T-helper 1 cell (primary cell): ENCODE measurements around the gene TNRC6A.
"Not testable (repeated sequence)": the region's sequence is repeated elsewhere in the genome, so short reads cannot be mapped to it uniquely, and the experiment has no call there.

Experiments used
- DNase-seq, 5 donors: peaks; one replicate each; pipeline ENCODE4 v3.0.0-alpha.2; 2012 to 2020

The TNRC6A gene

DNA sequence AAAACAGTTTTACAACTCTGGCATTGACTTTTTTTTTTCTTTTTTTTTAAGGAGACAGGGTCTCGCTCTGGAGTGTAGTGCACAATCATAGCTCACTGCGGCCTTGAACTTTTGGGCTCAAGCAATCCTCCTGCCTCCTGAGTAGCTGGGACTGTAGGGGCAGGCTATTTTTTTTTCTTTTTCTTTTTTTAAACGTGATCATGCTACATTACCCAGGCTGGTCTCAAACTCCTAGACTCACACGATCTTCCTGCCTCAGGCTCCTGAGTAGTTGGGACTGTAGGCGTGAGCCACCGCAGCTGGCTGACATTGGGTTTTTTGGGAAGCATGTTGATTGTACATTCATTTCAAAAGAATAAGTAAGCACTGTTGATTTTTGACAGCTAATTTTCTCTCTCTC lies 32.1 kb downstream of the TNRC6A start:
- DNase-seq: no peak

DNA sequence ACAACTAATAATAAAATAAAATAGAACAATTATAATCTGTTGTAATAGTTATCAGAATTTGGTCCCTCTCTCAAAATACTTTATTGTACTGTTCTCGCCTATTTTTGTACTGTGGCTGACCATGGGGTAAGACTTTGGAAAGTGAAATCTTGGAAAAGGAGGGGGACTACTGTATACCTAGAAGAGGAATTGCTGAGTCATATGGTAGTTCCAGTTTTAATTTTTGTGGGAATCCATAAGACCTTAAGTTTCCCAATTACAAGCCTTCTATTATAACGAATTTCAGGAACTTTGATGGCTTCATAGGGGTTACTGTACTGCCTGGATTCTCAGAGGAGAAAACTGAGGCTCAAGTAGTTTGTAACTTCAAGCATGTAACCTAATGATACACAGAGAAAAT lies 35.5 kb downstream of the TNRC6A start:
- DNase-seq: no peak

GRCh38 chr16:24766057-24766456 lies 36.6 kb downstream of the TNRC6A start:
- DNase-seq: no peak

GRCh38 chr16:24769806-24770205 lies 40.4 kb downstream of the TNRC6A start:
- DNase-seq: no peak

- peak in 1 of 5 donors; percentile 16 for DNase-seq
Measured at GRCh38 chr16:24771132-24771778, 41.8 kb downstream of the TNRC6A start.

- DNase-seq: no peak
Measured at GRCh38 chr16:24771779-24772157, 42.3 kb downstream of the TNRC6A start.

DNA sequence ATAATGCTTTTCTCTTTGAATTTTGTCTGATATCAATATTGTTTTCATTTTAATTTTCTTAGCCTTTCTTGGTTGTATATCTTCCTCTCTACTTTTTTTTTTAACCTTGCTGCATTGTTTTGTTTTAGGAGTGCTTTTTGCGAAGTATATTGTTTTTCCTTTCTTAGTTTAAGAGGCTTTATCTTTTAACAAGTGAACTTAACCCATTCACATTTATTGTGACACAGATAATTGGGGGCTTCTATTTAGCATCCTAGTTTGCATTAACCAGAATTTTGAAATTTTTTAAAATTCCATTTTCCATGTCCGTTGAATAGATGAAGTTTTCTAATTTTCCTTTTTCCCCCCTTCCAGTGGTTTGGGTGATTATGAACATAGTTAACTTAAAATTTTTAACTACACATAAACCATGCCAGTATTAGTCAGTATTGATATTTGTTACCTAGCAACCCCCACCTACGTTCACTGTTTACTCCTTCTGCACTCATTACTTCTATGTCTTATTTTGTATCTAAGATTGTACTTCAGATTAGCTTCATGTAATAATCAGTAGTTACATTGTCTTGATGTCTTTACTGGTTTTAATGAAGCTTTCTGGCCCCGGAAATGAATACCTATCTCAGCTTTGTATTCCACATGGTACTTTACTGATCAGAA lies 44.4 kb downstream of the TNRC6A start:
- no peak for DNase-seq

- DNase-seq: no peak
Measured at GRCh38 chr16:24774510-24774909, 45.1 kb downstream of the TNRC6A start.

GRCh38 chr16:24775455-24775854 lies 46.0 kb downstream of the TNRC6A start:
- no peak for DNase-seq

DNA sequence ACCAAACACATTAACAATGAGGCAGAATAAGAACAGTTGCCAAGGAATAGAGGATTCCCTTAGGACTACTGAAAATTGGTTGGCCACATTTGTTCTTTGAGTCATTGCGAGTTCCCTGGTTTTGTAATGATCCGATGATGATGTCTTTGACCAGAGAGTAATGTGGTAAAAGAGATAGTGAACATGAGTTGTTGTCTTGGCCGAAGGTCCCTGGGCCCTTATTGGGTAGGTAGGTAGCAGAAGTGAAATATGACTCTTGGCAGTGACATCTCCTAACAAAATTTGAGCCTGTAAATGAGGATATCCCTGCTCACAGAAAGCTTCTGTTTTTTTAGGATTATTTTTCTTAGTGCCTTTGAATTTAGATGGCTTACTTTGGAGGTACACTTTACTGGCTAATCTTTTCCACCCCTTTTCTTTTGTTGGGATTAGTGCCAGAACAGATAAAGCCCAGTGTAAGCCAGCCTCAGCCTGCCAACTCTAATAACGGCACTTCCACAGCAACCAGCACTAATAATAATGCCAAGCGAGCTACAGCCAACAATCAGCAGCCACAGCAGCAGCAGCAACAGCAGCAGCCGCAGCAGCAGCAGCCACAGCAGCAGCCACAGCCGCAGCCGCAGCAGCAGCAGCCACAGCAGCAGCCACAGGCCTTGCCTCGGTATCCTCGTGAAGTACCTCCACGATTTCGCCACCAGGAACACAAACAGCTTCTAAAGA lies 47.2 kb downstream of the TNRC6A start:
- no peak for DNase-seq

GRCh38 chr16:24778671-24779070 lies 49.2 kb downstream of the TNRC6A start:
- DNase-seq: no peak

GRCh38 chr16:24781256-24781655 lies 51.8 kb downstream of the TNRC6A start:
- DNase-seq: no peak

DNA sequence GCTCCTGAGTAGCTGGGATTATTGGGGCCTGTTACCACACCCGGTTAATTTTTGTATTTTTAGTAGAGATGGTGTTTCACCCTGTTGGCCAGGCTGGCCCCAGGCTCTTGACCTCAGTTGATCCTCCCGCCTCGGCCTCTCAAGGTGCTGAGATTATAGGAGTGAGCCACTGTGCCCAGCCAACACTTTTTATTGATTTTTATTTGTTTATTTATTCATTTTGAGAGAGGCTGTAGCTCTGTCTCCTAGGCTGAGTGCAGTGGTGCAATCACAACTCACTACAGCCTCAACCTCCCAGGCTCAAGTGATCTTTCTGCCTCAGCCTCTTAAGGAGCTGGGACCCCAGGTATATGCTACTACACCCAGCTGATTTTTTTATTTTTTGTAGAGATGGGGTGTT lies 54.7 kb downstream of the TNRC6A start:
- no peak for DNase-seq

DNA sequence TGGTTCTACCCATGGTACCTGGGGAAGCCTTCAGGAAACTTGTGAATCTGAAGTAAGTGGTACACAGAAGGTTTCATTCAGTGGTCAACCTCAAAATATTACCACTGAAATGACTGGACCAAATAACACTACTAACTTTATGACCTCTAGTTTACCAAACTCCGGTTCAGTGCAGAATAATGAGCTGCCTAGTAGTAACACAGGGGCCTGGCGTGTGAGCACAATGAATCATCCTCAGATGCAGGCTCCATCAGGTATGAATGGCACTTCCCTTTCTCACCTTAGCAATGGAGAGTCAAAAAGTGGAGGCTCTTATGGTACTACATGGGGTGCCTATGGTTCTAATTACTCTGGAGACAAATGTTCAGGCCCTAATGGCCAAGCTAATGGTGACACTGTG lies 60.4 kb downstream of the TNRC6A start:
- no peak for DNase-seq

GRCh38 chr16:24800586-24800985 lies 71.1 kb downstream of the TNRC6A start:
- no peak for DNase-seq

GRCh38 chr16:24801761-24802302 lies 72.4 kb downstream of the TNRC6A start:
- no peak for DNase-seq

DNA sequence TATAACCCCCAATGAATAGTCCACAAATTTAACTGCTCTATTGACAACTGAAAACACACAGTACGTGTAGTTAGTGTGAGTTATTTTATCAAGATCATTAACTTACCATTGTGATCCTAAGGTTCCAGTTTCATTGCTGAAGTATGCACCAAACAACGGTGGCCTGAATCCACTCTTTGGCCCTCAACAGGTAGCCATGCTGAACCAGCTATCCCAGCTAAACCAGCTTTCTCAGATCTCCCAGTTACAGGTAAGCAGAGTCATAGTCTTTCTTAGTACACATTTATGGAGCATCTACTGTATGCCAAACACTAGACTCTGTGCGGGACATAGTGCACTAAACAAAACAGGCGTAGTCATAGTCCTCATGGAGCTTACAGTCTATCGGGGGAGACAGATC lies 76.0 kb downstream of the TNRC6A start:
- DNase-seq: no peak

DNA sequence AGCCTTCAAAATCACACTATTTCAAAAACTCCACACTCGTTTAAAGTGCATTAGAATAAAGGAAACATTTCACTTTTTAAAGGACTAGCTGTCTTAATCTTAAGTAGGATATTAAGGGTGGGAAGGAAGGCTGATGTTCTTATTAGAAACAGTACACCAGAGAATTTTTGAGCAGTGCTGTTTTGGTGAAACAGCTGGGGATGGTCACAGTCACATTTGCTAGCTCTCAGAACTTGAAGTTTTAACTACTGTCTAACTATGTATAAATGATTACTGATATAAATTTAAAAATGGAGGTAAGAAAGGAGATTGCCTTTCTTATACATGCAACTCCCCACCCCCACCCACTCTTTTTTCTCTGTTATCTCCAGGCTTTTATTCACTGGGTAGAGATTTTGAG lies 77.8 kb downstream of the TNRC6A start:
- DNase-seq: no peak

GRCh38 chr16:24810951-24811843 lies 81.7 kb downstream of the TNRC6A start:
- no peak for DNase-seq

- not testable (repeated sequence) for DNase-seq
Measured at GRCh38 chr16:24812813-24813212, 83.4 kb downstream of the TNRC6A start.

DNA sequence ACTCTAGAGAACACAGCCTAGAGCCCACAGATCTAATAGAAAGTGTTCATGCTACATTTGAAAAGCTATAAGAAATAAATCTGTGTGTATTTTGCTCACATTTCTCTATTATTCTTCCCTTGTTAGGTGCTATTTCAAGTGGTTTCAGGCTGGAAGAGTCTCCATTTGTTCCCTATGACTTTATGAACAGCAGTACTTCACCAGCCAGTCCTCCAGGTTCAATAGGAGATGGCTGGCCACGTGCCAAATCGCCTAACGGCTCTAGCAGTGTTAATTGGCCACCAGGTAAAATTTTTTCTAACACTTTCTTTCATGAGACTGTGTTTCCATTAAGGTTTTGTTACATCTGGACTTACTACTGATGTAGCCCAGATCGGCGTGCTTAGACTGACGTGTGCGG lies 85.6 kb downstream of the TNRC6A start:
- no peak for DNase-seq

- no peak for DNase-seq
Measured at GRCh38 chr16:24816688-24817087, 87.2 kb downstream of the TNRC6A start.
